Gastrocnemius medialis (tissue), 4 donors: ENCODE data around the gene PCDH17. TPM values are rescaled to one million over a fixed set of nuclear protein-coding genes. Genes with fewer than 3 reads are reported as not detected.

Experiments used
- ATAC-seq, 2 donors: fragments of 150-250 bp; one replicate each; pipeline ENCODE4 v1.9.1; 2016
- DNase-seq, 2 donors: peaks; one replicate each; pipeline ENCODE4 v3.0.0-alpha.2; 2019
- H3K27ac ChIP-seq, 4 donors: fragments of 200-600 bp; sonication (generic); 1 replicate in 1 of 4; 2 replicates in 3 of 4; pipeline ENCODE4 v1.5.1; 2016 to 2018; ENCODE audit warnings: mild to moderate bottlenecking in 2 of 4, moderate library complexity in 1 of 4
- H3K27me3 ChIP-seq, 3 donors: fragments of 200-600 bp; sonication (generic) in 2 of 3; 1 replicate in 1 of 3; 2 replicates in 2 of 3; pipeline versions ENCODE4 v1.5.1 to v1.6.0; 2016 to 2019; ENCODE audit warnings: mild to moderate bottlenecking in 1 of 3, moderate library complexity in 1 of 3
- H3K36me3 ChIP-seq, 2 donors: fragments of 200-600 bp; sonication (generic) in 1 of 2; one replicate each; pipeline ENCODE4 v1.5.1; 2017 to 2018
- H3K4me1 ChIP-seq, 2 donors: fragments of 200-600 bp; sonication (generic) in 1 of 2; one replicate each; pipeline ENCODE4 v1.5.1; 2016 to 2017; ENCODE audit warnings: mild to moderate bottlenecking in 2 of 2
- H3K4me3 ChIP-seq, 4 donors: fragments of 200-600 bp; sonication (generic) in 3 of 4; 1 replicate in 1 of 4; 2 replicates in 3 of 4; pipeline ENCODE4 v1.5.1; 2016 to 2019; ENCODE audit warnings: mild to moderate bottlenecking in 2 of 4
- H3K9me3 ChIP-seq, 3 donors: fragments of 200-600 bp; sonication (generic) in 2 of 3; 1 replicate in 1 of 3; 2 replicates in 2 of 3; pipeline ENCODE4 v1.5.1; 2016 to 2019
- CTCF ChIP-seq, 5 experiments: fragments of 450-650 bp in 3 of 5; fragments of 200-600 bp in 2 of 5; sonication (generic) in 2 of 5; IDR thresholded peaks in 4 of 5; conservative IDR thresholded peaks in 1 of 5; 1 replicate in 4 of 5; 2 replicates in 1 of 5; pipeline ENCODE4 v1.5.1; 2016 to 2019; ENCODE audit warnings: antibody characterized with exemption in 5 of 5, mild to moderate bottlenecking in 3 of 5, moderate library complexity in 3 of 5
- POLR2A ChIP-seq, 2 donors: fragments of 450-650 bp; IDR thresholded peaks; one replicate each; pipeline ENCODE4 v1.6.1; 2017; ENCODE audit warnings: antibody characterized with exemption in 2 of 2, mild to moderate bottlenecking in 2 of 2, moderate library complexity in 2 of 2
- in situ Hi-C, 4 donors: fragments of 200-750 bp; cut with MboI; loops; one replicate each; pipeline versions ENCODE4 v1.15.0 to v1.8.0; 2017; ENCODE audit warnings: low sequenced_read_pairs in 4 of 4
- intact Hi-C: fragments of 100-400 bp; cut with DNase I; formaldehyde crosslinking; loops from one replicate; pipeline ENCODE4 v1.15.1; 2023; ENCODE audit warnings: low total_unique reads
- total RNA-seq, 4 donors: library from RNA; depleted of rRNA; stranded (reverse); fragments of >200 nt; gene quantifications; one replicate each; pipeline versions ENCODE4 v1.1.0 to v1.2.3, GENCODE V29; 2016

The PCDH17 gene
- total RNA-seq, 4 donors from 2014 or later = 0.51 to 1.4 (median 1.1) TPM

- Histone ChIP-seq H3K27ac (no peak overlapping the region), H3K27me3 (no peaks in the 10 kb centered on the region), H3K4me1 (no peaks in the 10 kb centered on the region), H3K9me3 (no peaks in the 10 kb centered on the region), H3K4me3 (no peak overlapping the region), H3K36me3 (no peaks in the 10 kb centered on the region)
- TF ChIP-seq POLR2A (IDR thresholded peaks at IDR 0.05) = no peak
- no peak for TF ChIP-seq CTCF (IDR thresholded peaks at IDR 0.05 in 4 of 5, conservative IDR thresholded peaks at IDR 0.05 in 1 of 5)
- in situ Hi-C loops (no loop called here), intact Hi-C loops (no loop called here)
- ATAC-seq (no peak), DNase-seq (no peak)
Measured at GRCh38 chr13:57748096-57748495, 116.6 kb downstream of the PCDH17 start.

GRCh38 chr13:57760951-57761350, 129.4 kb downstream of the PCDH17 start:
- ATAC-seq = no peak
- in situ Hi-C loops = no loop called here
- TF ChIP-seq POLR2A (IDR thresholded peaks at IDR 0.05) (no peak), CTCF (IDR thresholded peaks at IDR 0.05 in 4 of 5, conservative IDR thresholded peaks at IDR 0.05 in 1 of 5) (no peak)

GRCh38 chr13:57763689-57764088, 132.1 kb downstream of the PCDH17 start:
- no peaks in the 10 kb centered on the region for H3K27me3 ChIP-seq
- TF ChIP-seq POLR2A (IDR thresholded peaks at IDR 0.05) (no peak), CTCF (IDR thresholded peaks at IDR 0.05 in 4 of 5, conservative IDR thresholded peaks at IDR 0.05 in 1 of 5) (no peak)
- ATAC-seq = no peak

More at GRCh38 chr13:57760951-57761350, 129.4 kb downstream of the PCDH17 start:
- intact Hi-C loops = no loop called here
- no peak overlapping the region for H3K4me3 ChIP-seq
- H3K9me3 ChIP-seq = no peaks in the 10 kb centered on the region
- H3K4me1 ChIP-seq = no peaks in the 10 kb centered on the region
- H3K36me3 ChIP-seq = no peaks in the 10 kb centered on the region
- no peak overlapping the region for H3K27ac ChIP-seq
- DNase-seq = no peak
- H3K27me3 ChIP-seq = no peaks in the 10 kb centered on the region

More at GRCh38 chr13:57763689-57764088, 132.1 kb downstream of the PCDH17 start:
- in situ Hi-C loops = no loop called here
- Histone ChIP-seq H3K4me1 (no peaks in the 10 kb centered on the region), H3K4me3 (no peak overlapping the region), H3K36me3 (no peaks in the 10 kb centered on the region), H3K27ac (no peak overlapping the region), H3K9me3 (no peaks in the 10 kb centered on the region)
- intact Hi-C loops = no loop called here
- no peak for DNase-seq
